ENCODE results near the gene APOL6. TPM values are rescaled to one million over a fixed set of nuclear protein-coding genes. Genes with fewer than 3 reads are reported as not detected.
"Not testable (repeated sequence)": the region's sequence is repeated elsewhere in the genome, so short reads cannot be mapped to it uniquely, and the experiment has no call there.

The APOL6 gene
- total RNA-seq, 2 donors from 2014 or later, result 42.7 to 44.8 TPM

GRCh38 chr22:35681454-35682052 is 33.3 kb downstream of the APOL6 start:
- no peaks in the 10 kb centered on the region for H3K9me3 ChIP-seq (ENCODE audit: control insufficient read depth, low read length, poor library complexity, severe bottlenecking)
- no peak overlapping the region for H3K4me3 Mint-ChIP-seq
- no peaks in the 10 kb centered on the region for H3K27me3 Mint-ChIP-seq
- peaks cover 6% of the 10 kb centered on the region for H3K4me1 Mint-ChIP-seq
- H3K27ac Mint-ChIP-seq, result peak overlapping the region; percentile 5
- DNase-seq (no peak), ATAC-seq (no peak)
- peaks cover 5% of the 10 kb centered on the region for H3K36me3 Mint-ChIP-seq (ENCODE audit: low read depth)

DNA sequence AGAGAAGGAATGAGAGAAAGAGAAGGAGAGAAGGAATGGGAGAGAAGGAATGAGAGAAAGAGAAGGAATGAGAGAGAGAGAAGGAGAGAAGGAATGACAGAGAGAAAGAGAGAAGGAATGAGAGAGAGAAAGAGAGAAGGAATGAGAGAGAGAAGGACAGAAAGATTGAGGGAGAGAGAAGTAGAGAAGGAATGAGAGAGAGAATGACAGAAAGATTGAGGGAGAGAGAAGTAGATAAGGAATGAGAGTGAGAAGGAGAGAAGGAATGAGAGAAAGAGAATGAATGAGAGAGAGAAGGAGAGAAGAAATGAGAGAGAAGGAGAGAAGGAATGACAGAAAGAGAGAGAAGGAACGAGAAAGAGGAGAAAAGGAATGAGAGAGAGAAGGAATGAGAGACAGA is 35.3 kb downstream of the APOL6 start:
- Mint-ChIP-seq H3K36me3 (ENCODE audit: low read depth) (peaks cover 5% of the 10 kb centered on the region), H3K27me3 (no peaks in the 10 kb centered on the region), H3K4me1 (peaks cover 6% of the 10 kb centered on the region), H3K27ac (no peak overlapping the region), H3K4me3 (no peak overlapping the region)
- DNase-seq (no peak), ATAC-seq (no peak)
- H3K9me3 ChIP-seq (ENCODE audit: control insufficient read depth, low read length, poor library complexity, severe bottlenecking), result no peaks in the 10 kb centered on the region

DNA sequence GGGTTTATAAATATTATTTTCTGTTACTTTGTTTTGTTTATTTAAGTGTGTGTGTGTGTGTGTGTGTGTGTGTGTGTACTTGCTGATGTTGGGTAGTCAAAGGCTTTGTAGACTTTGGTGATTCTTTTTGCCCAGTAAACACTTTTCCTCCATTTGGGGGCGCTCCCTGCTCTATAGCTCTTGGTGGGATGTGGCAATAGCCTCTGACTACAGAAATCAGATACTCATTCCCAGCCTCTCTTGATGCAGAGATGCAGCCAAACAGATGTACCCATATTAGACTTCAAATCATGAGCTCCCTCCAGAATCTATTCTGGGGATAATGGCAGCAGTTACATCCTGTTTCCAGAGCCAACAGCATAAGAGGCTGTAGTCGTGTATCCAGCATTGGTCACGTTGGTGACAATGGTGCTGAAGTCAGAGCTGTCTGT is 36.0 kb downstream of the APOL6 start:
- no peak for DNase-seq
- Mint-ChIP-seq H3K4me3 (no peak overlapping the region), H3K27me3 (no peaks in the 10 kb centered on the region), H3K36me3 (ENCODE audit: low read depth) (peaks cover 5% of the 10 kb centered on the region), H3K4me1 (peaks cover 6% of the 10 kb centered on the region), H3K27ac (no peak overlapping the region)
- H3K9me3 ChIP-seq (ENCODE audit: control insufficient read depth, low read length, poor library complexity, severe bottlenecking), result no peaks in the 10 kb centered on the region
- ATAC-seq, result no peak

DNA sequence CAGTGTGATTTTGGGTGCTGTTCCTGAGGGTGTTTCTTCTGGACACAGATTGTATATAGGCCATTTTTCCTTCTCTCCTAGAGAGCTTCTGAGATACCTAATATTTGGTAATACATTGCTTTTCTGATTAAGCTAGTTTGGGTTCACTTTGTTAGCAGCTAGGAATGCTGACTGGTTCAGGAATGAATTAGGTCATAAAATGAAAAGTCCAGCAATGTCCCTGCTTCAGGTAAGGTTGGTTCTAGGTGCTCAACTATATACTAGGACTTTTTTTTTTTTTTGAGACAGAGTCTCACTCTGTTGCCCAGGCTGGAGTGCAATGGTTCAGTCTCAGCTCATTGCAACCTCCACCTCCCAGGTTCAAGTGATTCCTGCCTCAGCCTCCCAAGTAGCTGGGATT is 36.5 kb downstream of the APOL6 start:
- peaks cover 5% of the 10 kb centered on the region for H3K36me3 Mint-ChIP-seq (ENCODE audit: low read depth)
- ATAC-seq (no peak), DNase-seq (no peak)
- no peak overlapping the region for H3K4me3 Mint-ChIP-seq
- H3K9me3 ChIP-seq (ENCODE audit: control insufficient read depth, low read length, poor library complexity, severe bottlenecking), result no peaks in the 10 kb centered on the region
- H3K27ac Mint-ChIP-seq, result no peak overlapping the region
- H3K4me1 Mint-ChIP-seq, result peaks cover 6% of the 10 kb centered on the region
- H3K27me3 Mint-ChIP-seq, result no peaks in the 10 kb centered on the region

- H3K27me3 Mint-ChIP-seq, result no peaks in the 10 kb centered on the region
- H3K9me3 ChIP-seq (ENCODE audit: control insufficient read depth, low read length, poor library complexity, severe bottlenecking), result no peaks in the 10 kb centered on the region
- peaks cover 5% of the 10 kb centered on the region for H3K36me3 Mint-ChIP-seq (ENCODE audit: low read depth)
- ATAC-seq (no peak), DNase-seq (no peak)
- H3K27ac Mint-ChIP-seq, result no peak overlapping the region
- H3K4me3 Mint-ChIP-seq, result no peak overlapping the region
- H3K4me1 Mint-ChIP-seq, result peaks cover 11% of the 10 kb centered on the region
Observed at GRCh38 chr22:35685731-35686130, 37.5 kb downstream of the APOL6 start.

- H3K4me1 Mint-ChIP-seq, result peaks cover 11% of the 10 kb centered on the region
- H3K27me3 Mint-ChIP-seq, result no peaks in the 10 kb centered on the region
- no peaks in the 10 kb centered on the region for H3K9me3 ChIP-seq (ENCODE audit: control insufficient read depth, low read length, poor library complexity, severe bottlenecking)
- DNase-seq (no peak), ATAC-seq (no peak)
- no peak overlapping the region for H3K4me3 Mint-ChIP-seq
- peak overlapping the region; percentile 14 for H3K27ac Mint-ChIP-seq
- peaks cover 5% of the 10 kb centered on the region for H3K36me3 Mint-ChIP-seq (ENCODE audit: low read depth)
Observed at GRCh38 chr22:35686298-35686697, 38.1 kb downstream of the APOL6 start.

DNA sequence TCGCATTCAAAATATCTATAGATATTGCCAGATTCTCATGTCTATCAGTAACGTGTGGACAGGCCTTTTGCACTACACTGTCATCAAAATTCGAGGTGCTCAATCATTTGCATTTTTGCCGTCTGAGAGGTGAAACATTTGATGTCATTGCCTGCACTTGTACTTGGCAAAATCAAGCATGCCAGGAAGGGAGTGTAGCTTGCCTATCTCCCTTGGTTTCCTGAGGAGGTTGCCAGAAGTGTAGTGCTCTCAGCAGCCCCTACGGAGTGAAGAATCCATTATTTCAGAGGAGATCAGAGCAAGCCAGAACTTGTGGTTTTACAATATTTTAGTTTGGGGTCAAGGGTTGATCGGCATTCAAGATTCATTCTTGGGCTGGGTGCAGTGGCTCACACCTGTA is 39.2 kb downstream of the APOL6 start:
- Mint-ChIP-seq H3K27me3 (peaks cover 5% of the 10 kb centered on the region), H3K27ac (no peak overlapping the region), H3K4me1 (peaks cover 11% of the 10 kb centered on the region), H3K4me3 (no peak overlapping the region), H3K36me3 (ENCODE audit: low read depth) (peaks cover 5% of the 10 kb centered on the region)
- H3K9me3 ChIP-seq (ENCODE audit: control insufficient read depth, low read length, poor library complexity, severe bottlenecking), result no peaks in the 10 kb centered on the region
- no peak for DNase-seq
- ATAC-seq, result no peak

DNA sequence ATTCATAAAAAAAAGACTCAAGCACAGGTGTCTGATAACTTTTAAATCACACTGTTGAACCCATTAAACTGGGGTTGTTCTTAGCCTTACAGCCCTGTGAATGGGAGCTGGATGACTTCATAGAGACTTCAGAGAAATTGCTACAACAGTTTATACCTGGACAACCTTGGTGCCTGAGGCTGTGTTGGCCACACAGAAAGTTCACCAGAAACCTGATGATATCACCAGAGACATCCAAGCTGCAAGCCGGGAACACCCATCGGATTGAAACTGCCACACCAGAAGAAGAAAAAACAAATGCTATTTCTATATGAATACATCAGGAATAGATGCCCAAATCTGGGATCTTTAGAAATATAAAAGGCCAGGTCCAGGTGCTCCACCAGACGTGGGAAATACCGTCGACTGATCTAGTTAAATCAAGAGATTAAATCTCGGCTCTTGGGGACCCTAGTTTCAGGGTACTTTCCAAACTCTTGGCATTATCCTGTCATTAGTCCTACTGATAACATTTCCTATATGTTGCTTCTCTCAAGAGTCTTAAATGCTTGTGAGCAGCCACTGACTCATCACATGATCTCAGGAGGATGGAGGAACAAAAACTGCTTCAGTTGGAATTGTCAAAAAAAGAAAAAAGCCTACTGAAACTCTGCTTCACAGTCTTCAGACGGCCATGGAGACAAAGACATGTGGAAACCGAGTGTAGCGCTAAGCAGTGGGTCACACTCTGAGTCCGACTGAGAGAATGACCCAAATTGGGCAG is 40.8 kb downstream of the APOL6 start:
- Mint-ChIP-seq H3K36me3 (ENCODE audit: low read depth) (no peaks in the 10 kb centered on the region), H3K4me3 (no peak overlapping the region), H3K27me3 (peaks cover 13% of the 10 kb centered on the region), H3K27ac (no peak overlapping the region), H3K4me1 (peaks cover 5% of the 10 kb centered on the region)
- DNase-seq (no peak), ATAC-seq (no peak)
- H3K9me3 ChIP-seq (ENCODE audit: control insufficient read depth, low read length, poor library complexity, severe bottlenecking), result no peaks in the 10 kb centered on the region

DNA sequence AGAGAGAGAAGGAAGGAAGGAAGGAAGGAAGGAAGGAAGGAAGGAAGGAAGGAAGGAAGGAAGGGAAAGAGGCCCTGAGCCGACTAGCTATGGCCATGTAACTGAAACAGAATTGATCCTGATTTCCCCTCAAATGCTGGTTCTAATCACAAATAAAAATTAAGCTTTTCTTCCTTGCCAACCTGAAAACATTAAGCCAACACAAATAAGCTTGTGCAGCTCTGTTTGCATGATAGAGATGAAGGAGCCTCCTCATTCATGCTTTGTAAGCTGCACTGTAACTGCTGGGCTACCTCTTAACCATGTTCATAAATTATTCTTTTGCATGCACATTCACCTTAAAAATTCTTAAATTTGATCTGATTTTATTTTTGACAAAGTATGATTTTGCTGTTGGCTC is 41.8 kb downstream of the APOL6 start:
- H3K9me3 ChIP-seq (ENCODE audit: control insufficient read depth, low read length, poor library complexity, severe bottlenecking), result no peaks in the 10 kb centered on the region
- Mint-ChIP-seq H3K36me3 (ENCODE audit: low read depth) (no peaks in the 10 kb centered on the region), H3K4me3 (no peak overlapping the region), H3K4me1 (peaks cover 5% of the 10 kb centered on the region), H3K27ac (no peak overlapping the region), H3K27me3 (peaks cover 14% of the 10 kb centered on the region)
- DNase-seq (no peak), ATAC-seq (no peak)

DNA sequence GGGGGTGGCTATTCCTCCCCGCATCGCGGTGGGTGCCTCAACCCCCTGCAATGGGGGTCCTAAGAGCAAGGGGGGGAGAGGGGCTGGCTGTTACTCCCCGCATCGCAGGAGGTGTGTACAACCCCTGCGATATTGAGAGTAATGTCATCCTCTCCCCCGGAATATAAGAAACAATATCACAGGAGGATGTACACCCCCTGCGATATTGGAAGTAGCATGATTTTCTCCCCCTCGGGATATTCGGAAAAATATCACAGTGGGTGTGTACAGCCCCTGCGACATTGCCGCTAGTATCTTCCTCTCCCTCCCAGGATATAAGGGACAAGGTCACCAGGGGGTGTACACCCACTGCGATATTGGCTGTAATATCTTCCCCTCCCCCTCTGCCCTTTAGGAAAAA is 47.0 kb downstream of the APOL6 start:
- peaks cover 14% of the 10 kb centered on the region for H3K27me3 Mint-ChIP-seq
- H3K36me3 Mint-ChIP-seq (ENCODE audit: low read depth), result no peaks in the 10 kb centered on the region
- DNase-seq (no peak), ATAC-seq (no peak)
- peaks cover 2% of the 10 kb centered on the region for H3K4me1 Mint-ChIP-seq
- H3K27ac Mint-ChIP-seq, result no peak overlapping the region
- no peaks in the 10 kb centered on the region for H3K9me3 ChIP-seq (ENCODE audit: control insufficient read depth, low read length, poor library complexity, severe bottlenecking)
- no peak overlapping the region for H3K4me3 Mint-ChIP-seq

DNA sequence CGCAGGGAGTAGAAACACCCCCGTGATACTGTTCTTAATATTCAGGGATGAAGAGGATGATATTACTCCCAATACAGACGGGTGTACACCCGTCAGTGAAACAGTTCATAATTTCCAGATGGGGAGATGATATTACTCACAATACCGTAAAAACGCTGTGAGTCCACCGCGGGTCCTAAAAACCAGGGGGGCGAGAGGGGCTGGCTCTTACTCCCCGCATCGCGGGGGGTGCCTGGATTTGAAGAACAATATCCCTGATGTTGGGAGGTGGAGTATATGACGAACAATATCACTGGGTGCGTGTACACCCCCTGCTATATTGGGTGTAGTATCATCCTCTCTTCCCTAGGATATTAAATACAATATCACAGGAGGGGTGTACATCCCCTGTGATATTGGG is 48.9 kb downstream of the APOL6 start:
- H3K36me3 Mint-ChIP-seq (ENCODE audit: low read depth), result no peaks in the 10 kb centered on the region
- H3K4me3 Mint-ChIP-seq, result no peak overlapping the region
- no peak overlapping the region for H3K27ac Mint-ChIP-seq
- H3K9me3 ChIP-seq (ENCODE audit: control insufficient read depth, low read length, poor library complexity, severe bottlenecking), result no peaks in the 10 kb centered on the region
- peaks cover 9% of the 10 kb centered on the region for H3K27me3 Mint-ChIP-seq
- DNase-seq (no peak), ATAC-seq (no peak)
- H3K4me1 Mint-ChIP-seq, result no peaks in the 10 kb centered on the region

GRCh38 chr22:35699852-35700251 is 51.6 kb downstream of the APOL6 start:
- not testable (repeated sequence) for H3K4me1 Mint-ChIP-seq; H3K27ac Mint-ChIP-seq; ATAC-seq; H3K4me3 Mint-ChIP-seq; H3K27me3 Mint-ChIP-seq; H3K36me3 Mint-ChIP-seq (ENCODE audit: low read depth); H3K9me3 ChIP-seq (ENCODE audit: control insufficient read depth, low read length, poor library complexity, severe bottlenecking); DNase-seq

DNA sequence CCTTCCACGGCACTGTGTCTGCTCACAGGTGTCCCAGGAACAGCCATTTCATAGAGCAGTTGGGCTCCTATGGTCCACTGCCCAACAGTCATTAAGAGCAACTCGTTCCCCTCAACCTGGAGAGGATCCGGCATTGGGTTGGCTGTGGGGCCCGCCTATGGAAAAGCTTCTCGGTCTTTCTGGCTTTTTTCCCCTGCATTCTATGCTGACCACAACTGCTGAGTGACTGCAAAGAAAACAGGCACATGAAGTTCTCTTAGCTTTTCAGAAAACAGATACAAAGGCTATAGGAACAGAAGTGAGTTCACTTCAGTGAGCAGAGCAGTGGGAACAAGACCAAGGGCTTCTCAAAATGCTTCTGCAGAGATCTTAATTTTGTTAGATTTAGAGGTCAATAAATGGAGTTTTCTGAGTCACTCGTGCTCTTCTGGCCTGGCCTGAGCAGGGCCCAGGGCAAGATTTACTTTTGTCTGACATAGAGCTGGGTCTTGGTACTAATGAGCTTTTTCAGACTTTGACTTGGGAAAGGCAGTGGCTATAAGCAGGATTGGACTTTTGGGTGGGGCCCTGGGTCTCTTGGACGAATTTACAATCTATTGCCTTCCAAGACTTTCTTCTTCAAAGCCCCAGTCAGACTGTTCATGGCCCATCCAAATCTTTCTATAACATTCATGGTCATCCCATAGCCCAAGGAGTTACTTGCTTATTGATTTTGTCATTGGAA is 55.8 kb downstream of the APOL6 start:
- Mint-ChIP-seq H3K27ac (no peak overlapping the region), H3K4me3 (no peak overlapping the region), H3K27me3 (no peaks in the 10 kb centered on the region), H3K36me3 (ENCODE audit: low read depth) (peaks cover 2% of the 10 kb centered on the region), H3K4me1 (peaks cover 4% of the 10 kb centered on the region)
- ATAC-seq, result no peak
- no peaks in the 10 kb centered on the region for H3K9me3 ChIP-seq (ENCODE audit: control insufficient read depth, low read length, poor library complexity, severe bottlenecking)
- DNase-seq, result no peak
